HUES48 (cell line): ENCODE data around the gene KCNMA1.

Experiments used
- H3K27ac ChIP-seq: one replicate; pipeline ENCODE4 v1.7.0; 2013; ENCODE audit warnings: low read depth, low read length, inconsistent platforms
- H3K27me3 ChIP-seq: 2 replicates; pipeline ENCODE4 v1.6.1; 2013; ENCODE audit warnings: mild to moderate bottlenecking, low read length; ENCODE audit not compliant: control insufficient read depth, insufficient read depth
- H3K36me3 ChIP-seq: 2 replicates; pipeline ENCODE4 v1.6.1; 2013; ENCODE audit warnings: low read length; ENCODE audit not compliant: control insufficient read depth, insufficient read depth
- H3K4me1 ChIP-seq: 2 replicates; pipeline ENCODE4 v1.6.1; 2013; ENCODE audit warnings: mild to moderate bottlenecking, low read length; ENCODE audit not compliant: control insufficient read depth, insufficient read depth
- H3K4me3 ChIP-seq: 2 replicates; pipeline ENCODE4 v1.5.1; 2013; ENCODE audit warnings: mild to moderate bottlenecking, low read depth, low read length
- H3K9ac ChIP-seq: 2 replicates; pipeline ENCODE4 v1.6.1; 2013; ENCODE audit warnings: mild to moderate bottlenecking, low read depth, low read length, moderate library complexity
- H3K9me3 ChIP-seq: 2 replicates; pipeline ENCODE4 v1.6.1; 2013; ENCODE audit warnings: low read length; ENCODE audit not compliant: control insufficient read depth, insufficient read depth

KCNMA1 gene

GRCh38 chr10:77306666-77307065 lies 330.9 kb downstream of the KCNMA1 start:
- Histone ChIP-seq H3K4me1 (no peaks in the 10 kb centered on the region), H3K36me3 (no peaks in the 10 kb centered on the region), H3K9ac (no peak overlapping the region), H3K27ac (no peak overlapping the region), H3K27me3 (no peaks in the 10 kb centered on the region), H3K9me3 (no peaks in the 10 kb centered on the region), H3K4me3 (no peak overlapping the region)

- H3K27ac ChIP-seq, result no peak overlapping the region
Measured at GRCh38 chr10:77305650-77306632, 331.7 kb downstream of the KCNMA1 start.

DNA sequence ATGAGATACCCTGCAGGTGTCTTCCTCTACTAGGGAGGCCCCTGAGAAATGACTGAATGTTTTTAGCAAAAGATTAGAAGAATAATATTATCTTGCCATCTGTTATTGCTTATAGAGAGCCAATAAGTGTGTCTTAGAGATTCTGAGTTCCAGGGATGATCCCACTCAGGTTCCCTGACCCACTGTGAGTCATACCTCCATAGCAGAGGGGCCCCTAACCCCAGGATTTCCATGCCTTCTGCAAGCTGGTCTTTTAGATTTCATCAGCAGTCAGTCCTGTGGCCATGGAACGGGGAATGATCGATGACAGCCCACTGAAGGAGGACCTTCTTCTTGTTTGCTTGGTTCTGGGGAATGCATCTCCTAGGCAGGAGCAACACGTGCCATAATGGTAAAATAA lies 333.4 kb downstream of the KCNMA1 start:
- Histone ChIP-seq H3K27ac (no peak overlapping the region), H3K9ac (no peak overlapping the region), H3K36me3 (no peaks in the 10 kb centered on the region), H3K27me3 (no peaks in the 10 kb centered on the region), H3K4me1 (no peaks in the 10 kb centered on the region), H3K9me3 (no peaks in the 10 kb centered on the region), H3K4me3 (no peak overlapping the region)

More at GRCh38 chr10:77305650-77306632, 331.7 kb downstream of the KCNMA1 start:
- Histone ChIP-seq H3K36me3 (no peaks in the 10 kb centered on the region), H3K4me1 (no peaks in the 10 kb centered on the region), H3K9me3 (no peaks in the 10 kb centered on the region), H3K27me3 (no peaks in the 10 kb centered on the region), H3K4me3 (no peak overlapping the region), H3K9ac (no peak overlapping the region)

GRCh38 chr10:77301305-77301730 lies 336.3 kb downstream of the KCNMA1 start:
- no peaks in the 10 kb centered on the region for H3K27me3 ChIP-seq
- no peak overlapping the region for H3K27ac ChIP-seq
- H3K4me3 ChIP-seq, result no peak overlapping the region
- H3K4me1 ChIP-seq, result no peaks in the 10 kb centered on the region
- no peak overlapping the region for H3K9ac ChIP-seq
- H3K36me3 ChIP-seq, result no peaks in the 10 kb centered on the region
- H3K9me3 ChIP-seq, result no peaks in the 10 kb centered on the region

- Histone ChIP-seq H3K36me3 (no peaks in the 10 kb centered on the region), H3K9ac (no peak overlapping the region), H3K4me1 (no peaks in the 10 kb centered on the region), H3K4me3 (no peak overlapping the region), H3K27ac (no peak overlapping the region), H3K9me3 (no peaks in the 10 kb centered on the region), H3K27me3 (no peaks in the 10 kb centered on the region)
Measured at GRCh38 chr10:77300682-77301302, 336.8 kb downstream of the KCNMA1 start.

- Histone ChIP-seq H3K9me3 (no peaks in the 10 kb centered on the region), H3K27me3 (no peaks in the 10 kb centered on the region), H3K4me1 (no peaks in the 10 kb centered on the region), H3K36me3 (no peaks in the 10 kb centered on the region), H3K4me3 (no peak overlapping the region), H3K27ac (no peak overlapping the region), H3K9ac (no peak overlapping the region)
Measured at GRCh38 chr10:77299320-77299719, 338.3 kb downstream of the KCNMA1 start.

GRCh38 chr10:77297393-77297739 lies 340.2 kb downstream of the KCNMA1 start:
- Histone ChIP-seq H3K36me3 (no peaks in the 10 kb centered on the region), H3K27ac (no peak overlapping the region), H3K4me3 (no peak overlapping the region), H3K27me3 (no peaks in the 10 kb centered on the region), H3K9ac (no peak overlapping the region), H3K4me1 (no peaks in the 10 kb centered on the region), H3K9me3 (no peaks in the 10 kb centered on the region)

GRCh38 chr10:77296534-77297392 lies 340.8 kb downstream of the KCNMA1 start:
- Histone ChIP-seq H3K27ac (no peak overlapping the region), H3K4me1 (peaks cover 5% of the 10 kb centered on the region; the same call in 1 of the 2 replicates), H3K27me3 (no peaks in the 10 kb centered on the region), H3K4me3 (no peak overlapping the region), H3K9me3 (no peaks in the 10 kb centered on the region), H3K36me3 (no peaks in the 10 kb centered on the region), H3K9ac (no peak overlapping the region)

DNA sequence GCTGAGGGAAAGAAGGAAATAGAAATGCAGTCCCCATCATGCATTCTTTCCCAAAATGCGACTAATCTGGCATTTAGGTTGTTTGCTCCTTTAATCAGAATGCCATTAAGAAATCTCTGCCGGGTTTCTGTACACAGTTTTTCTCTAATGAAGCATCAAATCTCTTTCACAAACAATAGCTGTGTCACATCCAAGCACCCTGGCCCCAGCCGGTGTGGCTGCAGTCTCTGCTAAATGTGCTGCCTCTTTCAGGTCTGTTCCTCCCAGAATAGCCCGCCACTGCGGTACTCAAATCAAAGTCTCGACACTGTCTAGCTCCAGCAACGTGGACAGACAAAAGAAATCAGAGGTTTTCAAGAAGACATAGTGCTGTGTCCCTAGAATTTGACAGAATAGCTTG lies 343.8 kb downstream of the KCNMA1 start:
- no peaks in the 10 kb centered on the region for H3K36me3 ChIP-seq
- no peak overlapping the region for H3K9ac ChIP-seq
- no peaks in the 10 kb centered on the region for H3K9me3 ChIP-seq
- no peak overlapping the region for H3K4me3 ChIP-seq
- H3K27me3 ChIP-seq, result no peaks in the 10 kb centered on the region
- no peak overlapping the region for H3K27ac ChIP-seq
- peaks cover 29% of the 10 kb centered on the region for H3K4me1 ChIP-seq

DNA sequence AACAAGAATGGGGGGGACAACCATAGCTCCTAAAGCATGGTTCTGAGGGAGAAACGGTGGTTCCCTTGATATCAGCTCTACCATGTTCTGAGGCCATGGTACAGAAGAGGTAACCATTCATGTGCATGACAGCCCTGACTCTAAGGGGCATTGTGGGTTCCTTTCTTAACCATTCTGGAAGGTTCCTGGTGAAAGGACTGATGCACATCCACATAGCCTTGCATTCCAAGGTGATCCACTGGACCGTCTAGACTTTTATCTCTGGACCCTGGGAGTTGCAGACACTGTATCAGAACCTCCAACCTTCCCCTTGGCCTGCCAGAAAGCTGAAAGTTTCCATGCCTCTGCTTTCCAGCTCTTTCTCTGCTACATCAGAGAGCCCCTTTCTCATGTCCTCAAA lies 344.3 kb downstream of the KCNMA1 start:
- H3K9me3 ChIP-seq, result no peaks in the 10 kb centered on the region
- no peak overlapping the region for H3K27ac ChIP-seq
- H3K4me1 ChIP-seq, result peaks cover 33% of the 10 kb centered on the region

More for the DNA sequence above, 344.3 kb downstream of the KCNMA1 start:
- no peak overlapping the region for H3K9ac ChIP-seq
- H3K4me3 ChIP-seq, result no peak overlapping the region
- no peaks in the 10 kb centered on the region for H3K36me3 ChIP-seq
- no peaks in the 10 kb centered on the region for H3K27me3 ChIP-seq
